CD4-positive, alpha-beta T cell (primary cell): ENCODE measurements around the gene ISM2. TPM values are rescaled to one million over a fixed set of nuclear protein-coding genes. Genes with fewer than 3 reads are reported as not detected.
"Not testable (repeated sequence)": the region's sequence is repeated elsewhere in the genome, so short reads cannot be mapped to it uniquely, and the experiment has no call there.

ENCODE experiments used
- ATAC-seq: fragments of 200-7000 bp; cut with Tn5 transposase; one replicate; pipeline ENCODE4 v1.10.0; 2022; ENCODE audit warnings: mild to moderate bottlenecking; ENCODE audit not compliant: poor library complexity
- CTCF ChIA-PET: fragments of 350-600 bp; sonication (Branson Sonifier 250); formaldehyde crosslinking; loops from one replicate; lab custom pipeline; 2021; ENCODE audit warnings: antibody characterized with exemption, inconsistent platforms; lab: Charles Lee
- POLR2A ChIA-PET: fragments of 350-600 bp; sonication (Branson Sonifier 250); formaldehyde crosslinking; loops from one replicate; lab custom pipeline; 2021; ENCODE audit warnings: antibody characterized with exemption, inconsistent platforms; lab: Charles Lee
- DNase-seq, 14 experiments: peaks; one replicate each; pipeline ENCODE4 v3.0.0-alpha.2; 2013 to 2020; ENCODE audit warnings: mixed read lengths in 2 of 14
- H3K27ac ChIP-seq, 2 donors: one replicate each; pipeline versions ENCODE4 v1.5.1 to v1.7.0; 2013; ENCODE audit warnings: low read length in 2 of 2, low read depth in 1 of 2, mild to moderate bottlenecking in 1 of 2
- H3K27me3 ChIP-seq, 2 experiments: 1 replicate in 1 of 2; 2 replicates in 1 of 2; pipeline versions ENCODE4 v1.6.1 to v1.7.0; 2013; ENCODE audit warnings: low read length in 2 of 2, control low read depth in 1 of 2, mild to moderate bottlenecking in 1 of 2, moderate library complexity in 1 of 2; ENCODE audit not compliant: insufficient read depth in 2 of 2, control insufficient read depth in 1 of 2
- H3K36me3 ChIP-seq: one replicate; pipeline ENCODE4 v1.6.1; 2013; ENCODE audit warnings: low read length, control low read depth; ENCODE audit not compliant: insufficient read depth
- H3K4me1 ChIP-seq: one replicate; pipeline ENCODE4 v1.6.1; 2013; ENCODE audit warnings: low read length, control low read depth; ENCODE audit not compliant: insufficient read depth
- H3K4me3 ChIP-seq: one replicate; pipeline ENCODE4 v1.5.1; 2013; ENCODE audit warnings: mild to moderate bottlenecking, low read length, moderate library complexity
- H3K9me3 ChIP-seq, 2 experiments: 1 replicate in 1 of 2; 2 replicates in 1 of 2; pipeline versions ENCODE4 v1.6.1 to v1.7.0; 2013; ENCODE audit warnings: low read length in 2 of 2, mild to moderate bottlenecking in 2 of 2, control low read depth in 1 of 2, moderate library complexity in 1 of 2; ENCODE audit not compliant: control insufficient read depth in 1 of 2, insufficient read depth in 1 of 2
- H3K27ac Mint-ChIP-seq: one replicate; pipeline ENCODE4 v1.8.0; 2020; ENCODE audit warnings: mixed read lengths
- H3K27me3 Mint-ChIP-seq: one replicate; pipeline ENCODE4 v1.8.0; 2021; ENCODE audit warnings: mixed read lengths
- H3K36me3 Mint-ChIP-seq: one replicate; pipeline ENCODE4 v1.8.0; 2021; ENCODE audit warnings: low read depth, mixed read lengths
- H3K4me1 Mint-ChIP-seq: one replicate; pipeline ENCODE4 v1.8.0; 2021; ENCODE audit warnings: low read depth, mixed read lengths
- H3K4me3 Mint-ChIP-seq: one replicate; pipeline ENCODE4 v1.8.0; 2020; ENCODE audit warnings: mild to moderate bottlenecking, mixed read lengths
- H3K9me3 Mint-ChIP-seq: one replicate; pipeline ENCODE4 v1.8.0; 2020; ENCODE audit warnings: mixed read lengths
- intact Hi-C, 2 experiments: fragments of 100-400 bp; cut with DNase I in 1 of 2; cut with micrococcal nuclease in 1 of 2; formaldehyde crosslinking; loops; one replicate each; pipeline versions ENCODE4 v1.15.1 to v1.9.0; 2023 to 2025; cut with DNase I, micrococcal nuclease
- total RNA-seq, 174 experiments: library from RNA in 2 of 174; stranded (reverse) in 2 of 174; gene quantifications; one replicate each; pipeline ENCODE4 v1.2.3 and lab custom pipeline; 2021 to 2026
- TF ChIP-seq, protein P1 (sequence below): fragments of 200-600 bp; IDR thresholded peaks from one replicate; pipeline ENCODE4 v1.8.0; 2022; ENCODE audit warnings: antibody characterized with exemption, mild to moderate bottlenecking

ISM2 gene
- total RNA-seq, 2 experiments from 2014 or later, result not detected

DNA sequence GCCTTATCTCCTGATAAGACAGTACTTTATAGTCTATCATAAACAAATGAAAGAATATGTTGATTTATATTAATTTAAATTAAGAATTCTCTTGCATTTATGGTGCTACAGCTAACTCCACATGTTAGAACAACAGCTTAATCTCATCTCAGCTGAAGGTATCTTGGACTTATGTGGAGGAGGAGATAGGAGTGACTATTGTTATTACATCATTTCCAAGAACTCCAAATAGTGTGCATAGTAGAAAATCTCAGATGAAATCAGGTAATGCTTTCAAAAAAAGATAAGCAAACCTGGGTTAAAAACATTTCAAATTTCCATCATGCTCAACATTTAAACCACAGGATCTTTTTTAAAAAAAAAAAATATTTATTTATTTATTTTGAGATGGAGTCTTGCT, 31.3 kb upstream of the ISM2 start:
- POLR2A ChIA-PET, result no interaction called here
- Mint-ChIP-seq H3K36me3 (peaks cover 35% of the 10 kb centered on the region), H3K27ac (no peak overlapping the region), H3K4me3 (no peak overlapping the region), H3K9me3 (no peaks in the 10 kb centered on the region), H3K4me1 (no peaks in the 10 kb centered on the region), H3K27me3 (no peaks in the 10 kb centered on the region)
- no peak for DNase-seq
- Histone ChIP-seq H3K27ac (no peak overlapping the region), H3K4me3 (no peak overlapping the region), H3K36me3 (peaks cover 9% of the 10 kb centered on the region), H3K4me1 (no peaks in the 10 kb centered on the region), H3K9me3 (no peaks in the 10 kb centered on the region), H3K27me3 (no peaks in the 10 kb centered on the region)
- no peak for ATAC-seq
- TF ChIP-seq, protein P1, sequence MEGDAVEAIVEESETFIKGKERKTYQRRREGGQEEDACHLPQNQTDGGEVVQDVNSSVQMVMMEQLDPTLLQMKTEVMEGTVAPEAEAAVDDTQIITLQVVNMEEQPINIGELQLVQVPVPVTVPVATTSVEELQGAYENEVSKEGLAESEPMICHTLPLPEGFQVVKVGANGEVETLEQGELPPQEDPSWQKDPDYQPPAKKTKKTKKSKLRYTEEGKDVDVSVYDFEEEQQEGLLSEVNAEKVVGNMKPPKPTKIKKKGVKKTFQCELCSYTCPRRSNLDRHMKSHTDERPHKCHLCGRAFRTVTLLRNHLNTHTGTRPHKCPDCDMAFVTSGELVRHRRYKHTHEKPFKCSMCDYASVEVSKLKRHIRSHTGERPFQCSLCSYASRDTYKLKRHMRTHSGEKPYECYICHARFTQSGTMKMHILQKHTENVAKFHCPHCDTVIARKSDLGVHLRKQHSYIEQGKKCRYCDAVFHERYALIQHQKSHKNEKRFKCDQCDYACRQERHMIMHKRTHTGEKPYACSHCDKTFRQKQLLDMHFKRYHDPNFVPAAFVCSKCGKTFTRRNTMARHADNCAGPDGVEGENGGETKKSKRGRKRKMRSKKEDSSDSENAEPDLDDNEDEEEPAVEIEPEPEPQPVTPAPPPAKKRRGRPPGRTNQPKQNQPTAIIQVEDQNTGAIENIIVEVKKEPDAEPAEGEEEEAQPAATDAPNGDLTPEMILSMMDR, result no peak
- CTCF ChIA-PET, result no interaction called here
- intact Hi-C loops, result no loop called here

DNA sequence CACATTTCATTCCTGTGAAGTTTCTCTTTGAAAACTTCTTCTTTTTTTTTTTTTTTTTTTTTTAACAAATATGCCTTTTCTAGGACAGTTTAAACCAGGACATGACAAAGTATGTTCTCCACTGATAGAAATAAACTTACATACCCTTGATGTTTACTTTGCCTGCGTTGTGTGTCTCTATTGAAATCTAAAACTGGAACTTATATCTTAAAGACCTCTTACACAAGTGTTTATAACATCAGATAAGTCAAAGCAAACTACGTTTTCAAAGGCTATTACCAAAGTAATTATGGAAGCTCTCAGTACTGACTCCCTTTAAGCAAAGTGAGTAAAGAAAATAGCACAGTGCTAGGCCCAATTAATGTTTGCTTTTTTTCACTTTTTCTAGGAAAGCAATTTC, 30.6 kb upstream of the ISM2 start:
- Mint-ChIP-seq H3K36me3 (peaks cover 35% of the 10 kb centered on the region), H3K27ac (no peak overlapping the region), H3K9me3 (no peaks in the 10 kb centered on the region), H3K27me3 (no peaks in the 10 kb centered on the region), H3K4me1 (no peaks in the 10 kb centered on the region), H3K4me3 (no peak overlapping the region)
- Histone ChIP-seq H3K36me3 (peaks cover 4% of the 10 kb centered on the region), H3K27ac (no peak overlapping the region), H3K4me1 (no peaks in the 10 kb centered on the region), H3K9me3 (no peaks in the 10 kb centered on the region), H3K4me3 (no peak overlapping the region), H3K27me3 (no peaks in the 10 kb centered on the region)
- TF ChIP-seq, protein P1, result no peak
- no peak for DNase-seq
- POLR2A ChIA-PET, result interaction anchor here (1.5 kb wide), 1 partner anchor 10 kb away, joined by 5 read pairs; no protein-coding TSS in a partner anchor
- intact Hi-C loops, result no loop called here
- CTCF ChIA-PET, result interaction anchor here (0.7 kb wide), 1 partner anchor 103 kb away, joined by 3 read pairs; no protein-coding TSS in a partner anchor
- no peak for ATAC-seq

DNA sequence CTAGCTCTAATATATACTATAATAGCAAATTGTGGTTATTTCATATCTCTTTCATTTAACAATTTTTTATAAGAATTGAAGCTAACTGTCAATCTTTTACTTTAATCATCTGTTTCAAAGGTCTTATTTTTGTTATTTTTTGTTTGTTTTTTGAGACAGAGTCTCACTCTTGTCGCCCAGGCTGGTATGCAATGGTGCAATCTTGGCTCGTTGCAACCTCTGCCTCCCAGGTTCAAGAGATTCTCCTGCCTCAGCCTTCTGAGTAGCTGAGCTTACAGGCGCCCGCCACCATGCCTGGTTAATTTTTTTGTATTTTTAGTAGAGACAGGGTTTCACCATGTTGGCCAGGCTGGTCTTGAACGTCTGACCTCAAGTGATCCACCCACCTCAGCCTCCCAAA, 30.1 kb upstream of the ISM2 start:
- intact Hi-C loops, ATAC-seq, H3K4me1 Mint-ChIP-seq, H3K4me1 ChIP-seq, H3K4me3 ChIP-seq, H3K27me3 Mint-ChIP-seq, H3K9me3 Mint-ChIP-seq, H3K4me3 Mint-ChIP-seq, H3K36me3 ChIP-seq, H3K27ac ChIP-seq, H3K9me3 ChIP-seq, H3K27me3 ChIP-seq, DNase-seq, H3K27ac Mint-ChIP-seq: not testable (repeated sequence)
- ChIA-PET POLR2A (interaction anchor here (1.5 kb wide), 1 partner anchor 9 kb away, joined by 5 read pairs; no protein-coding TSS in a partner anchor), CTCF (interaction anchor here (0.7 kb wide), 1 partner anchor 103 kb away, joined by 3 read pairs; no protein-coding TSS in a partner anchor)
- peaks cover 37% of the 10 kb centered on the region for H3K36me3 Mint-ChIP-seq

DNA sequence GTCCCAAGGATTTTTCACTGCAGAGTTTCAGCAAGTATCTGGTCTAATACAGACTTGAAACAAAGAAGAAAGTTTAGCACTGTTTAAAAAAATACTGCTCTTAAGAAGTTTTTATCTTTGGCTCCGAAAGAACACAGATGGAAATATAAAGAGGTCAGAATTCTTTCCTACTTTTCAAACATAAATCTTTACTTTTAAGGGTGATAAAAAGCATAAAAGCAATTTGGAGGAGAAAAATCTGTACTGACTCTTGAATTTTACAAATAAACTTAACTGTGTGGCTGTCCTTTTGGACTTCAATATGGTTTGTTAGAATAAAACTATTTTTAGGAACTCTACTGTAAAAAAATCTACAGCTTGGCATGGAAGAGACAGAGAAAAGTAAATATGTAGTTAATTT, 27.6 kb upstream of the ISM2 start:
- ATAC-seq (no peak), DNase-seq (no peak)
- Histone ChIP-seq H3K27me3 (no peaks in the 10 kb centered on the region), H3K4me1 (no peaks in the 10 kb centered on the region), H3K27ac (no peak overlapping the region), H3K4me3 (no peak overlapping the region), H3K9me3 (no peaks in the 10 kb centered on the region), H3K36me3 (peaks cover 17% of the 10 kb centered on the region)
- POLR2A ChIA-PET, result no interaction called here
- Mint-ChIP-seq H3K36me3 (peaks cover 45% of the 10 kb centered on the region), H3K9me3 (no peaks in the 10 kb centered on the region), H3K27ac (no peak overlapping the region), H3K4me1 (no peaks in the 10 kb centered on the region), H3K4me3 (no peak overlapping the region), H3K27me3 (no peaks in the 10 kb centered on the region)
- TF ChIP-seq, protein P1, result no peak
- CTCF ChIA-PET, result no interaction called here
- intact Hi-C loops, result no loop called here
